ENCODE measurements around the gene ROR1. TPM values are rescaled to one million over a fixed set of nuclear protein-coding genes. Genes with fewer than 3 reads are reported as not detected.

Gene ROR1
- total and polyA plus RNA-seq, 2 donors (not counting 3 experiments of a cell fraction or from before 2014, with no cell fraction given), result 2.6 to 3.5 TPM

DNA sequence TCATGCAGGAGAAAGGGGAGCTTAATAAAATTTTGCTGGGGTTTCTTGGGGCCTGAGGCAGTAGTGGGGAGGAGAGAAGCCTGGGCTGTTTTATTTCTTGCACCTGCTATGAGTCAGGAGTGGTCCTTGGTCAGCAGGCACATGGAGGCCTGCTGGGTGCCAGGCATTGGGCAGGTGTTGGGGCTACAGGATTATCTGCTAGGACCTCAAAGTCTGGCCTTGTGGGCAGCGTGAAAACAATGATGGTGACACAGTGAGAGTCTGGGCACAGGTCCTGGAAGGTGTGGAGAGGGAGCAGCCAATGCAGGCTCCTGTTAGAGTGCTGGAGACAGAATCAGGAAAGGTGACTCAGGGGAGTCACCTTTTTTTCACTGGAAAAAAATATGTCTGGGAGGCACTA is 17.2 kb downstream of the ROR1 start:
- H3K4me1 ChIP-seq (ENCODE audit: control insufficient read depth, extremely low read depth, insufficient read depth, low read length), result no peaks in the 10 kb centered on the region
- H3K9me3 ChIP-seq (replicated peaks; ENCODE audit: control insufficient read depth, insufficient read depth, low read length), result no peaks in the 10 kb centered on the region
- dilution Hi-C loops (cut with MboI; ENCODE audit: extremely low pct_ligation_motif_present, low sequenced_read_pairs), result no loop called here
- H2AFZ ChIP-seq (ENCODE audit: low read depth, low read length), result no peak overlapping the region
- H3K9ac ChIP-seq (replicated peaks; ENCODE audit: extremely low read depth, insufficient read depth, low read length), result no peak overlapping the region
- no peaks in the 10 kb centered on the region for H4K20me1 ChIP-seq (replicated peaks; ENCODE audit: control insufficient read depth, extremely low read depth, insufficient read depth, low read length)
- H3K4me3 ChIP-seq (replicated peaks in 1 of 3; ENCODE audit: insufficient read depth in 1 of 3, low read depth in 1 of 3, low read length in 3 of 3), result no peak overlapping the region
- ChIA-PET CTCF (no interaction called here), POLR2A (no interaction called here)
- intact Hi-C loops (cut with micrococcal nuclease), result no loop called here
- FAIRE-seq (no peak), DNase-seq (ENCODE audit: low read depth, low spot score) (no peak)
- TF ChIP-seq POLR2AphosphoS5 (IDR thresholded peaks at IDR 0.05; ENCODE audit: insufficient read depth, low read depth, low read length) (no peak), MYC (IDR thresholded peaks at IDR 0.05; ENCODE audit: low read depth, low read length) (no peak), GATA2 (IDR thresholded peaks at IDR 0.05; ENCODE audit: insufficient read depth, insufficient read length, low read depth, low read length) (no peak), POLR2A (IDR thresholded peaks at IDR 0.05; ENCODE audit: low read depth, low read length) (no peak), EZH2 (IDR thresholded peaks at IDR 0.05; ENCODE audit: borderline replicate concordance, low read depth, low read length, severe bottlenecking) (no peak), JUN (IDR thresholded peaks at IDR 0.05; ENCODE audit: borderline replicate concordance, insufficient read depth, insufficient read length, low read depth) (no peak), FOS (IDR thresholded peaks at IDR 0.05; ENCODE audit: borderline replicate concordance, insufficient read depth, low read length) (no peak)
- TF ChIP-seq, protein P1, sequence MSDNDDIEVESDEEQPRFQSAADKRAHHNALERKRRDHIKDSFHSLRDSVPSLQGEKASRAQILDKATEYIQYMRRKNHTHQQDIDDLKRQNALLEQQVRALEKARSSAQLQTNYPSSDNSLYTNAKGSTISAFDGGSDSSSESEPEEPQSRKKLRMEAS (IDR thresholded peaks at IDR 0.05; ENCODE audit: insufficient read depth, insufficient read length), result no peak
- TF ChIP-seq, protein P2, sequence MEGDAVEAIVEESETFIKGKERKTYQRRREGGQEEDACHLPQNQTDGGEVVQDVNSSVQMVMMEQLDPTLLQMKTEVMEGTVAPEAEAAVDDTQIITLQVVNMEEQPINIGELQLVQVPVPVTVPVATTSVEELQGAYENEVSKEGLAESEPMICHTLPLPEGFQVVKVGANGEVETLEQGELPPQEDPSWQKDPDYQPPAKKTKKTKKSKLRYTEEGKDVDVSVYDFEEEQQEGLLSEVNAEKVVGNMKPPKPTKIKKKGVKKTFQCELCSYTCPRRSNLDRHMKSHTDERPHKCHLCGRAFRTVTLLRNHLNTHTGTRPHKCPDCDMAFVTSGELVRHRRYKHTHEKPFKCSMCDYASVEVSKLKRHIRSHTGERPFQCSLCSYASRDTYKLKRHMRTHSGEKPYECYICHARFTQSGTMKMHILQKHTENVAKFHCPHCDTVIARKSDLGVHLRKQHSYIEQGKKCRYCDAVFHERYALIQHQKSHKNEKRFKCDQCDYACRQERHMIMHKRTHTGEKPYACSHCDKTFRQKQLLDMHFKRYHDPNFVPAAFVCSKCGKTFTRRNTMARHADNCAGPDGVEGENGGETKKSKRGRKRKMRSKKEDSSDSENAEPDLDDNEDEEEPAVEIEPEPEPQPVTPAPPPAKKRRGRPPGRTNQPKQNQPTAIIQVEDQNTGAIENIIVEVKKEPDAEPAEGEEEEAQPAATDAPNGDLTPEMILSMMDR (IDR thresholded peaks at IDR 0.05; ENCODE audit: extremely low read depth in 1 of 2, insufficient read depth in 1 of 2, low read depth in 1 of 2, low read length in 2 of 2), result no peak
- no TSS peak for BruUV-seq (replicated peaks)
- no peaks in the 10 kb centered on the region for H3K9me1 ChIP-seq (replicated peaks; ENCODE audit: control insufficient read depth, extremely low read depth, insufficient read depth, low read length)
- H3K36me3 ChIP-seq (ENCODE audit: control insufficient read depth in 2 of 2, extremely low read depth in 1 of 2, insufficient read depth in 2 of 2, low read length in 2 of 2), result no peaks in the 10 kb centered on the region
- H3K4me2 ChIP-seq (ENCODE audit: insufficient read depth, low read length), result no peak overlapping the region
- no peak overlapping the region for H3K27ac ChIP-seq (ENCODE audit: insufficient read depth, low read depth, low read length)
- H3K27me3 ChIP-seq (ENCODE audit: control insufficient read depth in 2 of 2, insufficient read depth in 2 of 2, low read length in 2 of 2), result no peaks in the 10 kb centered on the region
- H3K79me2 ChIP-seq (ENCODE audit: control insufficient read depth, insufficient read depth, low read length), result no peaks in the 10 kb centered on the region

Measured in endothelial cell of umbilical vein (primary cell).